Body of pancreas (tissue), 4 donors: ENCODE results near the gene LMX1A. TPM values are rescaled to one million over a fixed set of nuclear protein-coding genes. Genes with fewer than 3 reads are reported as not detected.

Experiments used
- ATAC-seq: fragments of 150-250 bp; one replicate; pipeline ENCODE4 v1.9.1; 2016
- DNase-seq, 4 donors: peaks; one replicate each; pipeline ENCODE4 v3.0.0-alpha.2; 2019
- H3K27ac ChIP-seq, 4 donors: fragments of 200-600 bp; sonication (generic); 1 replicate in 3 of 4; 2 replicates in 1 of 4; pipeline versions ENCODE4 v1.5.1 to v1.6.1; 2016 to 2019; ENCODE audit warnings: mild to moderate bottlenecking in 1 of 4, mixed read lengths in 1 of 4, moderate library complexity in 1 of 4
- H3K27me3 ChIP-seq, 2 donors: fragments of 200-600 bp; sonication (generic); one replicate each; pipeline ENCODE4 v1.6.0; 2016; ENCODE audit warnings: mild to moderate bottlenecking in 1 of 2
- H3K36me3 ChIP-seq, 2 donors: fragments of 200-600 bp; sonication (generic); replicated peaks in 1 of 2; 2 replicates each; pipeline ENCODE4 v1.5.1; 2016; ENCODE audit warnings: low read depth in 2 of 2; ENCODE audit not compliant: insufficient read depth in 1 of 2
- H3K4me1 ChIP-seq: fragments of 200-600 bp; sonication (generic); one replicate; pipeline ENCODE4 v1.6.0; 2016
- H3K4me3 ChIP-seq, 2 donors: fragments of 200-600 bp; sonication (generic); 1 replicate in 1 of 2; 2 replicates in 1 of 2; pipeline ENCODE4 v1.5.1; 2016 to 2019
- H3K9me3 ChIP-seq, 3 donors: fragments of 200-600 bp; sonication (generic); 1 replicate in 2 of 3; 2 replicates in 1 of 3; pipeline ENCODE4 v1.5.1; 2016
- POLR2A ChIP-seq, 3 donors: fragments of 450-650 bp; IDR thresholded peaks; one replicate each; pipeline ENCODE4 v1.6.1; 2016; ENCODE audit warnings: antibody characterized with exemption in 3 of 3, mild to moderate bottlenecking in 2 of 3
- WGBS, 2 donors: methylation state at CpG; one replicate each; pipeline ENCODE4 v1.1.5; 2017; 5-methylcytosine and 5-hydroxymethylcytosine counted together
- intact Hi-C: fragments of 100-400 bp; cut with DNase I; formaldehyde crosslinking; loops from one replicate; pipeline ENCODE4 v1.15.1; 2023
- total RNA-seq, 2 donors: library from RNA; depleted of rRNA; stranded (reverse); fragments of >200 nt; gene quantifications; one replicate each; pipeline ENCODE4 v1.1.0, GENCODE V29; 2016
- TF ChIP-seq, protein P1 (sequence below), 7 experiments: fragments of 450-650 bp in 4 of 7; fragments of 200-600 bp in 3 of 7; sonication (generic) in 3 of 7; IDR thresholded peaks; one replicate each; pipeline ENCODE4 v1.5.1; 2016 to 2019; ENCODE audit warnings: antibody characterized with exemption in 7 of 7

The LMX1A gene
- total RNA-seq, 2 donors from 2014 or later = not detected

DNA sequence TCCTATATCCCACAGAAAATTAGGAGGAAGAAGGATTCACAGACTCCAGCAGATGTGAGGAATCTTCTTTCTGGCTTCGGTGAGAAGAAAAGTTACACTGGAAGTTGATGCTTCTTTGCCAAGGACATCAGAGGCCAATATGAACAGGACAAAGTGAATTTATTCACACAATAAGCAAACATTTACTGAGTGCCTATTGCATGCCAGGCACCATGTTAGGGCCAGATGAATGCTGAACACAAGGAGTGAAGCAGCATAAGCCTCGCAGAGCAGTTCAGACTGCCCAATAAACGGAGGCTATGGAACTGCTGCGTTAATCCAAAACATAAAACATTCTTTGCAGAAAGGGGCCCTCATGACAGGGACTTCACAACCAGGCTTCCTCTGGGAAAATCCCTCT lies 114.6 kb downstream of the LMX1A start:
- H3K9me3 ChIP-seq = no peaks in the 10 kb centered on the region
- H3K4me1 ChIP-seq = no peaks in the 10 kb centered on the region
- WGBS, 2 donors = 79 to 84% methylated on average over 4 of the region's 4 CpGs
- no peak overlapping the region for H3K4me3 ChIP-seq
- no peak for ATAC-seq
- H3K36me3 ChIP-seq = no peaks in the 10 kb centered on the region
- intact Hi-C loops = no loop called here
- H3K27me3 ChIP-seq = no peaks in the 10 kb centered on the region
- H3K27ac ChIP-seq = no peak overlapping the region
- TF ChIP-seq, protein P1, sequence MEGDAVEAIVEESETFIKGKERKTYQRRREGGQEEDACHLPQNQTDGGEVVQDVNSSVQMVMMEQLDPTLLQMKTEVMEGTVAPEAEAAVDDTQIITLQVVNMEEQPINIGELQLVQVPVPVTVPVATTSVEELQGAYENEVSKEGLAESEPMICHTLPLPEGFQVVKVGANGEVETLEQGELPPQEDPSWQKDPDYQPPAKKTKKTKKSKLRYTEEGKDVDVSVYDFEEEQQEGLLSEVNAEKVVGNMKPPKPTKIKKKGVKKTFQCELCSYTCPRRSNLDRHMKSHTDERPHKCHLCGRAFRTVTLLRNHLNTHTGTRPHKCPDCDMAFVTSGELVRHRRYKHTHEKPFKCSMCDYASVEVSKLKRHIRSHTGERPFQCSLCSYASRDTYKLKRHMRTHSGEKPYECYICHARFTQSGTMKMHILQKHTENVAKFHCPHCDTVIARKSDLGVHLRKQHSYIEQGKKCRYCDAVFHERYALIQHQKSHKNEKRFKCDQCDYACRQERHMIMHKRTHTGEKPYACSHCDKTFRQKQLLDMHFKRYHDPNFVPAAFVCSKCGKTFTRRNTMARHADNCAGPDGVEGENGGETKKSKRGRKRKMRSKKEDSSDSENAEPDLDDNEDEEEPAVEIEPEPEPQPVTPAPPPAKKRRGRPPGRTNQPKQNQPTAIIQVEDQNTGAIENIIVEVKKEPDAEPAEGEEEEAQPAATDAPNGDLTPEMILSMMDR (IDR thresholded peaks at IDR 0.05) = no peak
- TF ChIP-seq POLR2A (IDR thresholded peaks at IDR 0.05) = no peak
- DNase-seq = no peak

DNA sequence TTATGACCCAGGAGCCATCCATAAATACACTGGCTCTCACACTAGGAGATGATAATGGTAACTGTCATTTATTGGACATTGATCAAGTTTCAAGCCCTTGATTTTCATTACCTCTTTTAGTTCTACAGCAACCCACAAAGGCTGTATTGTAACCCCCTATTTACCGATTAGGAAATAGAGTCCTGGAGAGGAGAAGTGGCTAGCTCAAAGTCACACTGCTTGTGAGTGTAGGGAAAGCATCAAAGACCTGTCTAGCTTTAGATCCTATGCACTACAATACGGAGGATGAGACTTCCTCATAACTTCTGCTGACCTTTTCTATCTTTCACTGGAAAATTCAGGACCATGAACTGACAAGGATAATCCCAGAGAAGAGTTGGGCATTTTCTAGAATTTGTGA lies 115.2 kb downstream of the LMX1A start:
- 62 to 81% methylated on average over 2 of the region's 2 CpGs for WGBS, 2 donors
- Histone ChIP-seq H3K36me3 (no peaks in the 10 kb centered on the region), H3K4me1 (peaks cover 2% of the 10 kb centered on the region), H3K27me3 (no peaks in the 10 kb centered on the region), H3K9me3 (no peaks in the 10 kb centered on the region), H3K4me3 (no peak overlapping the region), H3K27ac (no peak overlapping the region)
- ATAC-seq (no peak), DNase-seq (no peak)
- TF ChIP-seq, protein P1 (IDR thresholded peaks at IDR 0.05) = no peak
- no peak for TF ChIP-seq POLR2A (IDR thresholded peaks at IDR 0.05)
- intact Hi-C loops = no loop called here

DNA sequence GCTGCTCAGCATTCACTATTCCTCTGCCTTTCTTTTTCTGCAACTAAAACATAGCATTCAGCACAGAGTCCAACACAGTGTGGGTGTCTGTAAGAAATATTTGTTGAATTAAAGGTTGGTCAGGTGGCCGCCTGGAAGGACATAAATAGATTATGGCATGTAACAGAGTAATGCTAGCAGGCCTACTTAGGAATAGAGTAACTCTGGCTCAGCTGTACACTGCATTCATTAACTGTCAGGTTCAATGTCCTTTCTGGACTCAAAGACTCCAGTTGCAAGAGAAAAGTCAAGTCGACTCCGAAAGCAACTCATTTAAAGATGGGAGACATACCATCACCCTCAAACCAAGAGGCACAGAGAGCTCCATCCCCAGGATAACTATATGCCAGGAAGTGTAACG lies 116.0 kb downstream of the LMX1A start:
- 39 to 66% methylated on average over 4 of the region's 4 CpGs for WGBS, 2 donors
- H3K4me1 ChIP-seq = peaks cover 11% of the 10 kb centered on the region

DNA sequence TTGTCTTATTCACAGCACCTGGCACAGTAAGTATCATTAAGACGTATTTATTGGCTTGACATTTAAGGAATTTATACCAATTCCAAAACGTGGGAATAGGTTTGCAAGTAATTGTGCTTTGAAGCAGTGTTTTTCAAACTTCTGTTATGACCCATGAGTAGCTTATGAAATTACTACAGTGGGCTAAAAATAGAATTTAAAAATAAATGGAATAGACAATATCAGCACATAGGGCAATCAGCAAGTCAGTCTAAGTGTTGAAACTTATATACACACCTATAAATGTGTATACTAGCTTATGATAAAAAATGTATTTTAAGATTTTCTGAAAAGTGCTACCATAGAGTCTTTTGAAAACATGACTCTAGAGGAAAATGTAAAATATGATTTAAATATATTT lies 116.6 kb downstream of the LMX1A start:
- Histone ChIP-seq H3K4me3 (no peak overlapping the region), H3K27me3 (no peaks in the 10 kb centered on the region), H3K36me3 (no peaks in the 10 kb centered on the region), H3K4me1 (peaks cover 17% of the 10 kb centered on the region), H3K9me3 (no peaks in the 10 kb centered on the region), H3K27ac (no peak overlapping the region)
- no peak for ATAC-seq
- intact Hi-C loops = no loop called here
- no peak for DNase-seq
- TF ChIP-seq, protein P1 (IDR thresholded peaks at IDR 0.05) = no peak
- no peak for TF ChIP-seq POLR2A (IDR thresholded peaks at IDR 0.05)
- WGBS, 2 donors = 40 to 41% methylated on average over 2 of the region's 2 CpGs

More for the DNA sequence above, 116.0 kb downstream of the LMX1A start:
- no peaks in the 10 kb centered on the region for H3K36me3 ChIP-seq
- H3K4me3 ChIP-seq = no peak overlapping the region
- no peaks in the 10 kb centered on the region for H3K27me3 ChIP-seq
- H3K27ac ChIP-seq = no peak overlapping the region
- ATAC-seq (no peak), DNase-seq (no peak)
- TF ChIP-seq, protein P1 (IDR thresholded peaks at IDR 0.05) = no peak
- TF ChIP-seq POLR2A (IDR thresholded peaks at IDR 0.05) = no peak
- H3K9me3 ChIP-seq = no peaks in the 10 kb centered on the region
- intact Hi-C loops = no loop called here

DNA sequence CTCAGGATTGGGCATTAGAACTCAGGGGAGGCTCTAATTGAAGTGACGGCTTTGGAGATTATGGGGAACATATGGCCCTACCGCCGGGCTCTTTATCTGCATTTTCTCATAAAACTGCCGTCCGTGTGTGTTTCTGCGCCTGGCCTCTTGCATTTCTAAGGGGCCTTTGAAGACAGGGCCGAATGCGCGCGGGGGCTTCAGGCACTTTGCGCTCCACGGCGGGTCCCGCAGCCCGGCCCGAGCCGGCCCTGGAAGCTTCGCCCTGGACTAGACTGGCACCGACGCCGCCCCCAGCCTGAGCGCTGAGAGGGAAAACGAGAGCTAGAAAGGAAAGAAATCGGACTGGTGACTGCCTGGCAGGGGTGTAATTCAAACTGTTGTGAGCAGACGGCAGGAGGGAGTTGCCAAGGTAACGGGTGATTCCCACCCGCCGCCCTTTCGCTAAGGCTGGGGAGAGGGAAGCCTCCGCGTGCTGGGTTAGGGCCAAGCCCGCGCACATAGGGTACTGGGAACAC lies 120.7 kb downstream of the LMX1A start:
- DNase-seq (peak; percentile 12 to 35 (median 20)), ATAC-seq (peak; percentile 62)
- H3K27me3 ChIP-seq = peaks cover 0 to 5% of the 10 kb centered on the region in 2 donors
- WGBS, 2 donors = 0 to 1% methylated on average over 32 to 33 of the region's 33 CpGs
- peak overlapping the region; percentile 26 to 33 for H3K4me3 ChIP-seq
- H3K27ac ChIP-seq = no peak overlapping the region
- TF ChIP-seq, protein P1 (IDR thresholded peaks at IDR 0.05) = no peak
- TF ChIP-seq POLR2A (IDR thresholded peaks at IDR 0.05) = no peak
- peaks cover 17% of the 10 kb centered on the region for H3K4me1 ChIP-seq
- no peaks in the 10 kb centered on the region for H3K9me3 ChIP-seq
- intact Hi-C loops = no loop called here
- H3K36me3 ChIP-seq = no peaks in the 10 kb centered on the region
